NCI-H1930 (cell line): Measurements from ENCODE around the gene SLC26A4.

Experiments used
- DNase-seq, 2 experiments: peaks; one replicate each; lab custom pipeline; 2025; lab: John Stamatoyannopoulos, UW

SLC26A4 gene

DNA sequence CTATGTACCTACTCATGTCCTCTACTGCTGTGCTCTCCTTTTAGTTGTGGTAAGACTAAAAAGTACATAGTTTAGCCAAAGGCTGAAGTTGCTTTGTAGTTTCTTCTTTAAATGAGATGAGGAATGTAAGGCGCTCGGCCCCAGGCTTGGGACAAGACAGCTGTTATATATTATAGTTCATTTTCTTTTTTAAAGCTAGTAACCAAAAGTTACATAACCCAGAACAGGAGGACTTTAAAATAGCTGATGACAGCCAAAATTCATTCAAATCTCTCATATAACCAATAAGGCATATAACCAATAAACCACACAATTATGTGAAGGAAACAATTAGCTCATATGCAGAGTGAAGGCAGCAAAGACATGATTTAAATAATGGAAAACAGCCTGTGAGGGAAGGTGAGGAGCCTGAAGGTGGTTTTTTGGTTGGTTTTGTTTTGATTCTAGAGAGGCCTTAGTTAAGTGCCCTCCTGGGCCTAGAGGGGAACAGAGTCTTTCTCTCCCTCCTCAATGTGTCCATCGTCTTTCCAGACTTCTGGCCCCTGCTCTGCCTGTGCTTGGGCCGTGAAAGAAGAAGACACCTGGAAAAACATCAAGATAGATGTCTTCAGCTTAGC, 35.8 kb downstream of the SLC26A4 start:
- no peak for DNase-seq

GRCh38 chr7:107697321-107698049, 36.9 kb downstream of the SLC26A4 start:
- no peak for DNase-seq

- no peak for DNase-seq
These were observed 39.9 kb downstream of the SLC26A4 start for GRCh38 chr7:107700570-107700969.

GRCh38 chr7:107701191-107701590, 40.6 kb downstream of the SLC26A4 start:
- DNase-seq = no peak

- DNase-seq = no peak
These were observed 42.6 kb downstream of the SLC26A4 start for GRCh38 chr7:107703219-107703618.

- no peak for DNase-seq
These were observed 43.2 kb downstream of the SLC26A4 start for GRCh38 chr7:107703872-107704271.

DNA sequence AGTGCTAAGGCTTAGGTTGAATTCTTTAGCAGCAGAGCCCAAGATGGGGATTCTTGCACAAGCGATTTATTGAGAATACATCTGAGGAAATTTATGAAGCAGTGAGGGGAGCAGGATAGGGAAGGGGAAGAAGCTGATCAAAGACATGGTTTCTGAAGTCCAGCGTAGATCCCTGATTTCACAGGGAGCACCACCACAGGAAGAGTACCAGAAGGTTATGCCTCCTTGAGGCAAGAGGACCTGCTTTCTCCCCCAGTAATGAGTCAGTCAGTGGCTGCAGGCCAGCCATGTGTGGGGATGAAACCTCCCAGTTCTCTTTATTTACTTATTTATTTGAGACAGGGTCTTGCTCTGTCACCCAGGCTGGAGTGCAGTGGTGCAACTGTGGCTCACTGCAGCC, 48.3 kb downstream of the SLC26A4 start:
- DNase-seq = no peak

- no peak for DNase-seq
These were observed 50.7 kb downstream of the SLC26A4 start for GRCh38 chr7:107711301-107711700.

- no peak for DNase-seq
These were observed 51.4 kb downstream of the SLC26A4 start for GRCh38 chr7:107712025-107712424.

- no peak for DNase-seq
These were observed 52.3 kb downstream of the SLC26A4 start for GRCh38 chr7:107712896-107713295.

GRCh38 chr7:107715531-107715930, 54.9 kb downstream of the SLC26A4 start:
- DNase-seq = no peak

DNA sequence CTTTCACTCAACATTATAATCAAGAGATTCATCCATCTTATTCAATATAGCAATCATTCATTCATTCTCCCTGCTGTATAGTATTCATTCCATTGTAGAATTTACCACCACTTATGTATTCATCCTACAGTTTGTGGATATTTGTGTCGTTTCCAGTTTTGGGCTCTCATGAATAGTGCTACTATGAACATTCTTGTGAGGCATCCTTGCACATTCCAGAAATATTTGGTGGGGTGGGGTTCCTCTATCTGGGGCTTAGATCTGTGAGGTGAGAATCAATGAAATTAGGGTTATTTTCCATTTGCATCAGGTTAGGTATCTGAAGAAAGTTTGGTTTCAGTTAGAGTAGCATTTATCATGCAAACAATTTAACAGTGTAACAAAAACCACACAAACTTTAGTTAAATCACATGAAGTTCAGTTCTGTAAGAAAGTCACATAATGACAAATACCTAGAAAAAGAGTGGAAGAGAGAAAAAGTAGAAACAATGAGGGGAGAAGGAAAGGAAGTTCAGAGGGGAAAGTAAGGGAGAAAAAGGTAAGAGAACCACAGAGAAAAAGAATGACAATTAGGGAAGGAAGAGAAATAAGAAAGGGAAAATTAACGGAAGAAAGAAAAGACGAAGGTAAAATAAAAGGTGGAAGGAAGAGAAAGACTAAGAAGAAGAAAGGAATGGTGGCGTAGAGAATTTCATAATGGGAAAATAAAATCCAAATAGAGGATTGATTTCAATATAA, 58.0 kb downstream of the SLC26A4 start:
- no peak for DNase-seq

DNA sequence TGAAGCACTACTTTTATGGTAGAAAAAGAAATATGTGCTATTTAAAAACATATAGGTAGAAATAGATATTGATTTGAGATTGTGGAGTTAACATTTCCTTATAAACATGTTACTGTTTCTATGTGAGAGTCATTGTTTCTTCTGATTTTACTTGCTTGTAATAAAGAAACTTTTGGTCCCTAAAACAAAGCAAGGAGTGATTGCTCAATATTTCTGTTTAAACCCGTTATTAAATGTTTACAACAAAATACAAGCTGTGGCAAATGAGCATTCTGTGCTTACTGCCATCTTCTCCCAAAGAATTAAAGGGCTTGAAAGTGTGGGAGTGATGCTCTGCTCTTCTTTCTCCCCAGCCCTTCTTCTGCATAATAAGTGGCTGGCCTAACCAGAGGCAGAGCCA, 60.7 kb downstream of the SLC26A4 start:
- DNase-seq = no peak

DNA sequence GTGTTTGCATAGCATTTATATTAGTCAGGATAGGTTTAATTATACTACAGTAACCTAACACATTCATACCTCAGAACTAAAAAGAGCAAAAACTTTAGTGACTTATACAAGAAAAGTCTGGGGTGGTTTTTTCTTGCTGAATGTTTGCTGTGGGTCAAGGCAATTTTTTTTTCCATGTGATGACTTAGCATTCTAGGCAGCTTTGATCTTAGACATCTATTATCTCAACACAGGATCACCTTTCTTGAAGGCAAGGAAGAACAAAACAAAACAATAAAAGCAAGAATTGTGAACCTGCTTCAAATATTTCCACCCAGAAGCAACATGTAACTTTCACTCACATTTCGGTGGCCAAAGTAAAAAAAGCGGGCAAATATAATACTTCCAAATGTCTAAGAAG, 62.6 kb downstream of the SLC26A4 start:
- no peak for DNase-seq

DNA sequence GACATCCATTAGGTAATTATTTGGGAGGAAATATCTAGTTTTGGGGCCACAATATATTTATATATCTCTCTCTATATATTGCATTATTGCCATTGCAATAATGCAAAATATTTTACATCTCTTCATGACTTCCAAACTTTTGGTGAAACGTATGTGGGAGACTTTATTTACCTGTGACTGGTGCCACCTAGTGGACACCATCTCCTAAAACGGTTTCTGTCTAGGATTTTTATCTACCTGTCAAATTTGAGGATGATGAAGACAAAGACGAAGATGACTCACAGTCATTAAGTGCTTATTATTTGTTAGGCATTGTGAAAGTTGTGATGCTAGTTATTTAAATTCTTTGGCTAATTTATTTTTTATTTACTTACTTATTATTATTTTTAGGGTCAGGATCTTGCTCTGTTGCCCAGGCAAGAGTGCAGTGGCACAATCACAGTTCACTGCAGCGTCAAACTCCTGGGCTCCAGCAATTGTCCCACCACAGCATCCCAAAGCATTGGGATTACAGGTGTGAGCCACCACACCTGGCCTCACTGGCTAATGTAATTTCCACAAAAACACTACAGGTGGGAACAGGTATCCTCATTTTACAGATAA, 64.6 kb downstream of the SLC26A4 start:
- DNase-seq = peak; percentile 23 to 57

GRCh38 chr7:107726356-107727130, 65.9 kb downstream of the SLC26A4 start:
- DNase-seq = no peak

- no peak for DNase-seq
These were observed 67.6 kb downstream of the SLC26A4 start for GRCh38 chr7:107728276-107728675.

GRCh38 chr7:107742678-107743566, 82.3 kb downstream of the SLC26A4 start:
- DNase-seq = peak in 1 of 2 experiments; percentile 53

DNA sequence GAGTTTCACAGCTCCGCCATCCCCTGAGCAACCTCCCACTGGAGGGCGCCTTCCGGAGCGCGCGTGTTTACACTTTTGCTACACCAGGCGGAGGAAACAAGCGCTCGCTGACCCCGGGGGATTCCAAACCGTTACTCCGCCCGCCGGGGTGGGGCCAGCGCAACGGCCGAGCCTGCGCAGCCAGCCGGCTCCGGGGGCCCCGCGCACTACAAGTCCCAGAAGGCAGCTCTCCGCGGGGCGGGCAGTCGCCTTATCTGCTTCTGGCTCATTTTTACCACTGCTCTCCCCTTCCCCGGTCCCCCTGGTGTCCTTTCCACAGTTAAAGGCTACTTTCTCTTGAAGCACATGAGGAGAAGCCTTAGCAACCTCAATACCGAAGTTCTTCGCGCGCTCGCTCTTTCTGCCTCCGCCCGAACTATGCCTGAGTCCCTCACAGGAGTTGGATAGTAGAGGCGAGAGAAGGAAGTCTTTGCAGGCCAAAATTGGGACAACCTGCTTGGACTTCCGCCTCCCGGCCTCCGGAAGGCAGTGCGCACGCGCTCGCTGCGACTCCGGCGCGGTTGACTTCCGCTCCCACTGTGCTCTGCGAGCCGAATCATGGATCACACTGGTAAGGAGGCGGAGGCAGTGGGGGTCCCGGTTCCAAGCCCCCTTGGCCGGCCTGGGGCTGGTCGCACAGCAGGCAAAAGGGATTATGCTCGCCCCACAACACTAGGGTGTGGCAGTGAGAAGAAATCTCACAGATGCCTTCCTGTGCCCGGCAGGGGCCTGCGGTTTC, 83.1 kb downstream of the SLC26A4 start, which contains the start of gene CBLL1:
Gene CBLL1 (plus strand): TSS at position 576 of the 778 bp plus-strand sequence. CDS start 22 bp downstream, at position 598.
- peak; percentile 95 to 99 for DNase-seq

DNA sequence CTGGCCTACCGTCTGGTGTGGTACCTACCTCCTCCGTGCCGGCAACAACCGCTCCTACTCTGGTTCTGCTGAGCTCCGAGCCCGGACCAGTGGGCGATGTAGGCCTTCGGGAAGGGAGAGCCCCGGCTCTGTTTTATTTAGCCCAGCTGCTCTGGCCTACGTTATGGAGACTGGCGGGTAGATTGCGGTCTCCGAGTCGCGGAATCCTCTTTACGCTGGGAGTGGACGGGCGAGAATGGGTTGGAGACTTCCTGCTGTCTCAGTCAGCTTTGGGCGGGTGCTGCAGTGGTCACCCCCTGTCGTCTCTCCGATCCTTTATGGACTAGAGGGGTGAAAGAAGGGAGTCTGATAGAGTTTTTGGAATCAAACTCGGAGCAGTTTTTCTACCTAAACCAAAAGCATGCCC, 83.7 kb downstream of the SLC26A4 start:
- DNase-seq = peak in 1 of 2 experiments; percentile 50
